GM20431 (cell line): ENCODE measurements around the gene TMEM135.

ENCODE experiments used
- in situ Hi-C: fragments of 300-500 bp; cut with MseI, MboI; formaldehyde crosslinking; loops from one replicate; pipeline ENCODE4 v1.15.0; 2020; ENCODE audit warnings: low sequenced_read_pairs; ENCODE audit not compliant: unreplicated experiment

The TMEM135 gene

DNA sequence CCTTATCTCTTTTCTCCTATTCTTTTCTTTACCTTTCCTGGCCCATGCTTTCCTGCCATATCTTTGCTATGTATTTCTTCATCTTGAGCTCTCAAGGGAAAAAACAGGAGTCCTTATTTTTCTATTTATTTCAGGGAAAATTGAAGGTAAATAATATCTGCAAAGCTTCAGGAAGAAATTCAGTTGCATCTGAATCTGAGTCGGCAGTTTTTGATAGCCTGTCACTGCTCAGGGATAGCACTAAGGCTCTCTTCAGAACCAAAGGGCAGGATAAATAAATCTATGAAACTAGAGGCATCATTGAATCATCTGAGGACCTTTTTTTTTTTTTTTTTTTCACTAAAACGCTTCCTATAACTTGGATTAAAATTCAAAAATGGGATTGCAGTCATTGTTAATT lies 288.9 kb downstream of the TMEM135 start:
- in situ Hi-C loops, result no loop called here

DNA sequence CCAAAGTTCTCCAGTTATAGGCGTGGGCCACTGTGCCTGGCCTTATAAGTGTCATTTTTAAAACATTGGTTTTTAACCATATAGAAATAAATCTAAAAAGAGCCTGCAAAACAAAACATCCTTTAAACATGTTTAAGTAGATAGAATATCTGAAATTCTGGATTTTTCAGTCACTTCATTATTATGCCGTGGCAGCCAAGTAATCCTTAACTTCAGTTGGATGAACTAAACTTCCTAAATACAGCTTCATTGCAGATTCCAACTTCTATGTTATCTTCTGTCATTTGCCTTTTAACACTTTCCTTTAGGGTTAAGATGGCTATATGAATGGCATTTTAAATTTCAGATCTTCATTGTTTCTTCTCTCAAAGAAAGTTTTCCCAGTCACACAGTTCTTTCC lies 291.4 kb downstream of the TMEM135 start:
- in situ Hi-C loops, result no loop called here

DNA sequence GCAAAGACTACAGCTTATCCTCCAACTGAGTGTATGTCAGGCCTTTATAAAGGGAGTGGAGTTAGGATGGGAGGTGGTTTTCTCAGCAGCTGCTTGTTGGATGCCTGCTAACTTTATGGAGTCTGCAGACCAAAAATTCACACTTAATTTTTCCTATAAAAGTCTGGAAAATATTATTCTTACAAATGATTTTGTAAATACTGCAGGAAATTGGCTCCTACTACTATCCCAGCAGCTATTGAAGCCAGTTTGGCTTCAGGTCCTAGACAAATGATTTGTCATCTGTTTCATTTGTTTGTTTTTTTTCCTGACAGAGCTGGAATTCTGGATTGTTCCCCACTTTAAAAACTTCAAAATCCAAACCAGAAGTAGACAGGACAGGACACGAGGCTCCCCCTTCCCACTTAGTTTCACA lies 292.5 kb downstream of the TMEM135 start:
- in situ Hi-C loops, result no loop called here

DNA sequence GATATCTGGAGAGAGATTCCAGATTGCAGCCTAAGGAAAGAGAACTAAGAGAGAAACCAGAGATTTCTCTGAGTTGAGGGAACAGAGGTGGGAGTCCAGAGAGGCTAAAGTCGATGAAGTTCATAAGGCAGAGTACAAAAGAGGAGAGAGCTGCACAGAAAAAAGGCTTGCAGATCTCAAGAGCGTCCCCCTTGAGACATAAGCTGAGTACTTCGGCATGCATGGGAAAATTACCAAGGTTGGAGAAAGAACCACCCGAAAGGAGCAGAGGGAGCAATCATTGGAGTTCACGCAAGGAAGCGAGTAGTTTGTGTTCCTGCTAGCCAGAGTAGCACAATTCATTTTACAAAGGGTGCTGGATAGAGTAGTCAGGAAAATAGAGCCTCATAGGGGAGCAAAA lies 293.5 kb downstream of the TMEM135 start:
- in situ Hi-C loops, result no loop called here

DNA sequence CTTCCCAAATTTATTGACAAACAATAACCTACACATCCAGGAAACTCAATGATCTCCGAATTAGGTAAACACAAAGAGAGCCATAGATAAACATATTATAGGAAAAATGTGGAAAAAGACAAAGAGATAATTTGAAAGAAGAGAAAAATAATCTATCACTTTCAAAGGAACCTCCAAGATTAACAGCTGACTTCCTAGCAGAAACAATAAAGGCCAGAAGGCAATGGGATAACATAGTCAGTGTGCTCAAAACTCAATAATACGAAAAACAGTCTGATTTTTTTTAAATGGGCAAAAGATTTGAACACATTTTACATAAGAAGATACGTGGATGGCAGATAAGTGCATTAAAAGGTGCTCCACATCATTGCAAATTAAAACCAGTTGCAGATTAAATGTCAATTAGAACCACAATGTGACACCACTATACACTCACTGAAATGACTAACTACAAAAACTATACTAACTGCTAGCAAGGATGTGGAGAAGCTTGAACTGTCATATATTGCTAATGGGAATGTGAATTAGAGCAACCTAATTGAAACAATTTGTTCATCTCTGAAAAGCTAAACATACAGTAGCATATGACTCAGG lies 300.4 kb downstream of the TMEM135 start:
- in situ Hi-C loops, result no loop called here

DNA sequence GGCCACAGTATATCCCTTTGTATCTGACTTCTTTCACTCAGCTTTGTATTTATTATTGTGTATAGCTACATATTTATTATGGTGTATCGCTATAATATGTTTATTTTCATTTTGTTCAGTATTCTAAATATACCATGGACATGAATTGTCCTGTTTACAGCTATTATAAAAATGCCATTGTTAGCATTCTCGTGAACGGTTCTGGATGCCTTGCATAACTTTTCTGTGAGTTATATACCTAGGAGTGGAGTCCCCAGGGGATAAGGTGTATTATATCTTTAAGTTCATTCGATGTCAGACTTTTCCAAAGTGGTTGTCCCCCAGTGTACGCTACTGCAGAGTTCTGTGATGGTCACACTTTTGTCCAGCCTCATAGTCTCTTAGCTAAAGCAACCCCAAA lies 301.7 kb downstream of the TMEM135 start:
- in situ Hi-C loops, result no loop called here

DNA sequence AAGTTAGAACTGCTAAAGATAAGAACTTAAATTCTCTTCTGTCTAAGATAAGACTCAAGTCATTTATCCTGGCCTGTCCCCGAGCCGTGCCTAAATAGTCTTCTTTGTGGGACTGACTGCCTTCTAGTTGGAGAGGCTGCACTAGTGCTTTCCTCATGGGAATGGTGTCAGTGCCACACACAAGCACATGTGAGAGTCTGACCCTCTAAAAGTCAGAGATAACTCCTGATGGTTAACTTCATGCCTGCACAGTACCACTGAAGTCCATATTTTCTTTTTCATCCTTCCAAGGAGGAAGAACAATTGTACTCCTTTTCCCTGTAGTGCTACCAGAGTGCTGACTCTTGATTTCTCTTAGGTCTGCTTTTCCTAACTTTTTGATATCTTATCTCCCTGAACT lies 309.7 kb downstream of the TMEM135 start:
- in situ Hi-C loops, result no loop called here

DNA sequence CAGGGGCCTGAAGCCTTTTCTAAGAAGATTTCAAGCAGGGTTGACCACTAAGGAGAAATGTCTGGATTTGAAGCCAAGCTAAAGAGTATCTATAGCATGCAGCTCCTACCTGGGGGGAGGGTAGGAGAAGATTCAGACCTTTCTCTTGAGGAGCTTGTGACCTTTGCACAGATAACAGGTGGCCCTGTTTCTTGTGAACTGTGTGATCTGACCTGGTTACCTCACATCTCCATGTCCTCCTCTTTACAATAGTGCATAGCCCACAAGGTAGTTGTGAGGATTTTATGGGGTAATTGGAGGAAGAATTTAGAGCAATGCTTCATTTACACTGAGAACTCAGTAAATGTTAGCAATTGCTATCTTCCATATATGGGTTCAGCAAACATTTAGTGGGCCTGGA lies 310.1 kb downstream of the TMEM135 start:
- in situ Hi-C loops, result no loop called here

DNA sequence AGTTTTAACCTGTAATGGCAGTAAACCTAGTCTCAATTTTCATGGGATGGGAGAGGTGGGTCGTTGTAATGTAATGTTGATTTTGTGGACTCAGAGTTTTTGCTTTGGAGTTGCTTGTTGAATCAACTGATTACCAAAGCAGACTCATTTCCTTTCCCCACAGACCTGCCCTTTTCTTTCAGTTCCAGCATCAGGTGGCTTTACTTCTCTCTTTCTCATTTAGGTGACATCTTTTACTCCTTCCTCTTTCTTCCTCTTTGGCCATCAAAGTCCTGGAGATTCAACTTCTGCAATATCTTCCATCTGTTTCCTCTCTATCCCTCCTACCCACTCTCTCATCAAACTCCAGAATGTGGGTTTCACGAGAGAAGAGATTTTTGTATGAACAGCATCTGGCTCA lies 313.9 kb downstream of the TMEM135 start:
- in situ Hi-C loops, result no loop called here

DNA sequence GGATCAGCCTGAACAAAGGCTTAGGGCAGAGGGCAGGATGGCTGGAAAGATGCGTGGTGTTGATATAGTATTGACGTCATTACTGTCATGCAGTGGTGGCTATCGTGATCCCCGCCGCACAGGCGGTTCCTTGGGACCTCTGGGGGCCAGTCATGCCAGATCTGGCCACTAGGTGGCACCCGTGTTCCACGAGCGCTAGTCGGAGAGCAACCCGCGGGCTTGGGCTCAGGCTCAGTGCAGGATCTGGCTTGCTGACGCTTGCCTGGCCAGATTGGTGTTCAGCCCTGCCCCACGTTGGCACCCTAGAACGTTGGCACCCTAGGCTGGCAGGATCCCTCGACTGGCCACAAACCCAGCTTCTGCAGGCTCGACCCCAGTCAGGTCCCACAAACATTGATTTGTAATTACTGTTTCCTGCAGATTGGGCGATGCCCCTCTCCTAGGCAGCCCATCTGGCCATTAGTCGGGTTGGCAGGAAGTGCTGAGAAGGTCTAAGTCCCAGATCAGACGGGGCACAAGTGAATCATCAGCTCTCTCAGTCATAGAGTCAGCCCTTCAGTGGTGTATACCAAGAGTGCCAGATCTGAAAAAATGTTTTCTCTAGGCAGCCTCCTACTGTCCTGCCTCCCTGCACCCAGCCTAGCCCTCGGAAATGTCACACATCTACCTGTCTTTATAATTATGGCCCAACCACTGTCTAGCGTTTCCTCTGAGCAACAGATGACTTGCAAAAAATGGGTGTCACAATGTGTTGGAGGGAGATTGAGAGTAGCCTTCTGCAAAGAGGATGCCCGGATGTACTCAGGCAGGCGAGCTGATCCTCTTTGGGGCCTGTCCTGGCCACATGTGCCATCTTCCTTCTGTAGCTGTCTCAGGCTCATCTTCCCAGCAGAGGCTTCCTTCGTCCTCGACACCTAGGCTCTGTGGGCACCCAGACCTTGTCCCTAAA lies 315.3 kb downstream of the TMEM135 start:
- in situ Hi-C loops, result no loop called here

DNA sequence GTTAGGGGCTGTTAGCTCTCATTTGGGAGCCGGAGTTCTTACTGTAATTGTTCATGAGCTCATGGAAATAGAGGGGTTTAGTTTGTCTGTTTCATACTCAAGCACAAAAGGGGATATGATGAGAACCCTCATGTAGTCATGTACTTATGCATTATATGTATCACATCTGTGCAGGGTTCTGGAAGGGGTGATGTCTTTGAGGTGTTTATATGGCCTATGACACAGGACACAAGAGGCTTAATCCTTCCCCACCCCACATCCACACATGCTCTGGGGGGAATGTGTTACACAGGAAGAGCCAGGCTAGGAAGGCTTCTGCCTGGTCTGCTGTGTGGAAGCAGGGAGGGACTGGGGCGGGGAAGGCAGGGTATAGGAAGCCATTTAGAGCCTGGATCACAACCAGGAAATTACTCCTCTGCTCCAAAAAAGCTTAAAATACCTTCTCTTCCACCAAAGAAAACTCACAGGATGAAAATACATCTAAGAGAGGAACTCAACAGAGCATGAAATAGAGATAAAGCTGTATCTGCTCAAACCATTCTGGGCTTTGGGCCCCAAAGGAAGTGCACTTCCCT lies 316.1 kb downstream of the TMEM135 start:
- in situ Hi-C loops, result no loop called here

DNA sequence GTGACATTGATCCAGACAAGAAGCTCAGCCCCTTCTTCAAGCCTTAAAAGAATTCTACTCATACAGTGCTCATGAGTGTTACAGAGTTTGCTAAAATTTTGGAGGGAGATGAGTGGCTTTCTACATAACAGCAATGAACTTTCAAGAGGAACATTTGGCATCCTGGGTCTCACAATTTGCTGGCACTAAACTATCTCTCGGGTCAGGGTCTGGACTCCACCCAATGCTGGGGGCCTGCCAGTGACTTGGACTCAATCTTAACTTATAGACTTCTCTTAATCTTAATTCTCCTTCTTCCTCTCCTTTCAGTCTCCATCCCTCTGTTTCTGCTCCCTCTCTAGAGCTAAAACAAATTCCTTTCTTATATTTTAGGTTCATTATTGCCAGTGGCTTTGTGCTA lies 317.9 kb downstream of the TMEM135 start:
- in situ Hi-C loops, result no loop called here

DNA sequence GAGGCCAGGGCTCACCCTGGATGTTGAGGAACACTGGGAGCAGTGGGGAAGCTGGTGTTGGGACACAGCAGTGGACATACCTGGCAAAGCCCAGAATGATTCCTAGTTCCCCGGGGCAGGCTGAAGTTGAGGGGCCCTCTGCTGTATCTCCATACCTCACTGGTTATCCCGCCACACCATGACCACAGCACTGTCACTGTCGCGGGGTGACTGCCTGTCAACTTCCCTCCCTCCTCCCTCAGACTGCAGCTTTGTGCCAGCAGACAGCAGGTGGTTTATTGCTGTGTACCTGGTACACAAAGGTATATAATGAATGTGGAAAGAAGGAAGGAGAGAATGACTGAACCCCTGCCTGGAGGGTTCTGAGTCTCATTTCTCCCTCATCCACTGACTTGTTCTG lies 318.7 kb downstream of the TMEM135 start:
- in situ Hi-C loops, result no loop called here

DNA sequence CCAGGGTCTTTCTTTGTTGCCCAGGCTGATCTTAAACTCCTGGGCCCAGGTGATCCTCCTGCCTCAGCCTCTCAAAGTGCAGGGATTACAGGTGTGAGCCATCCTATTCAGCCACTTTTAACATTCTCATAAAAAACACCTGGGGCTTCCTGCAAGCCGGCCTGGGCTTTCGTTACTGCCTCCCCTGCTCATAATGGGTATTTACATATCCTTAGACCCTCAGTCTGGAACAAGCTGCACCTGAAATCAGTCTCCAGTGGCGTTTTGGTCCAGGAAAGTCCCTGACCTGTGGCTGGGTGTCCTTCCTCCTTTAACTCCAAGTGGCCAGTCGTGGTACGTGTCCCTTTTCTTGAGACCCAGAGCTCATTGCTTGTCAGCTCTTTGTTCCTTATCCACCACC lies 320.7 kb downstream of the TMEM135 start:
- in situ Hi-C loops, result no loop called here

DNA sequence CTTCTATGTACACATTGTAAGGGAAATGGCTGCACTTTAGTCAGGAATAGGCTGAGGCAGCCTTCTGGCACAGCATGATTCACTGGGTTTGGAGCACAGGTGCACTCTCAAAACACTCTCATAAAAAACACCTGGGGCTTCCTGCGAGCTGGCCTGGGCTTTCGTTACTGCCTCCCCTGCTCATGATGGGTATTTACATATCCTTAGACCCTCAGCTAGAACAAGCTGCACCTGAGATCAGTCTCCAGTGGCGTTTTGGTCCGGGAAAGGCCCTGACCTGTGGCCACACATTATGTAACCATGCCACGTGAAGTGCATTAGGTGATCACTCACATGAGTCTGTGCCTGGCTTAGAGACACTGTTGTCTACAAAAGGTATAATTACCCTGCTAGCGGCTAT lies 321.7 kb downstream of the TMEM135 start:
- in situ Hi-C loops, result no loop called here

DNA sequence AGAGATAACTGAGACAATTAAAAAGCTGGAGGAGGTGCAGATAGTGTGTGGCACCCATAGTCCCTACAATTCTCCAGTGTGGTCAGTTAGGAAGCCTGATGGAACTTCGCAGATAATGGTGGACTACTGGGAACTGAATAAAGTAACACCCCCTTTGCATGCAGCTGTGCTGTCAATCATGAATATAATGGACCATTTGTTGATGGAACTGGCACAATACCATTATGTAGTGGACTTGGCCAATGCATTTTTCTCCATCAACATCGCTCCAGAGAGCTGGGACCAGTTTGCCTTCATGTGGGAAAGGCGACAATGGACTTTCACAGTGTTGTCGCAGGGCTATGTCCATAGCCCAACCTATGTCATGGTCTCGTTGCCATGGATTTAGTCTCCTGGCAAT lies 324.2 kb downstream of the TMEM135 start:
- in situ Hi-C loops, result no loop called here

DNA sequence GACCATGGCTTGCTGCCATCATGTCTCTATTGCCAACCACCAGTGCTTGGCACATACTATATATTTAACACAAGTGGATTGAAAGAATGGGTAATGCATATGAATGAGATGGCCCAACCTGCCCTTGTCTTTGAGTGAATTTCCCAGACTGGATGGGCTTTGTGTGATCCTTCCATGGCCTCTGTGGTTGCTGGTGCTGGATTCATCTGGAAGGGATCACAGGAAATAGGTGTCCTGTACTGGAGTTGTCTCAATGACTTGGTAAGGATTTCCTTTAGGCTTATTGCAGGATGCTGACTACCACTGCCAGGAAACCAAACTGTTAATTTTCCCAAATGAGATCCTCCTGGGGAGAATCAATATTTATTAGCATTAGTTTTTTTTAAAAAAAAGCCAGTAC lies 328.6 kb downstream of the TMEM135 start:
- in situ Hi-C loops, result no loop called here

DNA sequence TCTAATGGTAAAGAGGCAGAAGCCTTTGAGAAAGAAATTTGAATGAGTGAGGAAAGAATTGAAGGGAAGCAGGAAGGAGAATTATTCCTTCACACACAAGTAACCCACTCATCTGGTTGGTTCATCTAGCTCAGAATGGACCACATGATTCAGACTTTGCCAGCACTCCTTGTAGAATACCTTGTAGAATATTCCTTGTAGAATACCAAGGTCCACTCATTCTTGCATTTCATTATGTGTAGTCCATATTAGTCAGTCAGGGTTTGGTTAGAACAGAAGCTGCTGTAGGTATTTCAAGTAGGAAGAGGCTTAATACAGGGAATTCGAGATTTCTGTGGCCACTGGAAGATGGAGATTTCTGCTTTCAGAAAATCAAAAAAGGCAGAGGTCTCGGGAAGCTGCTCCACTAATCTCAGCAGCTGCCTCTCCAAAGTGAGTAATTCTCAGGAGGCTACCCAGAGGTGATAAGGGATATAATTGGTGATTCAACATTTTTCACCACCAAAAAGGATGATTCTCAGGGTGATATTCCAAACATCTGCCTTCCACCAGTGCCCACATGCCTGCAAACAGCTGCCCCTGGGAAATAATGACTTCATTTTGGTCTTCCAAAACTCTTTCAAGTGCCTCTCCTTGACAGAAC lies 329.1 kb downstream of the TMEM135 start:
- in situ Hi-C loops, result no loop called here

DNA sequence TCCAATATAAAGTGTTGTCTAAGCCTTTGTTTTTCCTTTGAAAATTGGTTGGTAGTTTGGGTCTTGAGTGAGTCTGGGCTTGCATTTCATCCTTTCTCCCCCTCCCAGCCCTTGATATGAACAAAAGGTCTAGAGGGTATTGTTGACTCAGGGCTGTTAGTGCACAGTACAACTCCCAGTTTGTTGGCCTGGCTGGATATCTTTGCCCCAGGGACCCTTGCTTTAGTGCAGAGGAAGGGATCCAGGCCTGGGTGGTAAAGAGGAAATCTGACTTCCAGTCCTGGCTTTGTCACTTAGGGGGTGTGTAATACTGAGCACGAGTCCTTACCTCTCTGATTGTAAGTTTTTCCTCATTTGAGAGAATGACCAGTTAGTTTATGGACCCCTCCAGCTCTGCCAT lies 330.4 kb downstream of the TMEM135 start:
- in situ Hi-C loops, result no loop called here

DNA sequence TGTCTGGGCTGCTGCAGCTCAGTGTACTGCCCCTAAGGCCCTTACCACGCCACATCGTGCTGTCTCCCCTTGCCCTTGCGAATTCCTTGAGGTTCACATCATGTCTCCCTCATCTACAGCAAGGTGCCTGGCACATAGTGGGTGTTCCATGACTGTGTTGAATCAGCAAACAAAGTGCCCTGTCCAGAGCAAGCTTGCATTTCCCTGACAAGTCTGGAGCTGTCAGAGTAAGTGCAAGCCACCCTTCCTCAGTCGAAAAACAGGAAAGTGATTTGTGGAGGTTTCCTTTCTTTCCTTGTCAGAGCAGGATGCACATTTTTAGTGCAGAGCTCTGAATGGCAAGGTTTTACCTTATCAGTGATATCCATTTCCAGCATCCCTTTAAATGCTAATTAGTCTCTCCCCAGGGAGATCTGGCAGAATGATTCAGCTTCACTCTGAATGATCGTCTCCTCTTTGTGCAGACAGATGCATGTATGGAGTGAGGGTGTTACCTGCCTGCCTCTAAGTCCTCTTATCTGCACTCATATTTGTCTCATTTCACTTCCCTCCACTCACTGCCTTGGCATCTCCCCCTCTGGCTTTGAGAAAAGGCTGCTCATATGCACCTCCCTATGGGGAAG lies 331.2 kb downstream of the TMEM135 start:
- in situ Hi-C loops, result no loop called here
